ENCODE measurements around the gene COG2. TPM values are rescaled to one million over a fixed set of nuclear protein-coding genes. Genes with fewer than 3 reads are reported as not detected.

The COG2 gene
- total RNA-seq, 6 experiments from 2014 or later: 17.0 to 23.0 (median 20.6) TPM

DNA sequence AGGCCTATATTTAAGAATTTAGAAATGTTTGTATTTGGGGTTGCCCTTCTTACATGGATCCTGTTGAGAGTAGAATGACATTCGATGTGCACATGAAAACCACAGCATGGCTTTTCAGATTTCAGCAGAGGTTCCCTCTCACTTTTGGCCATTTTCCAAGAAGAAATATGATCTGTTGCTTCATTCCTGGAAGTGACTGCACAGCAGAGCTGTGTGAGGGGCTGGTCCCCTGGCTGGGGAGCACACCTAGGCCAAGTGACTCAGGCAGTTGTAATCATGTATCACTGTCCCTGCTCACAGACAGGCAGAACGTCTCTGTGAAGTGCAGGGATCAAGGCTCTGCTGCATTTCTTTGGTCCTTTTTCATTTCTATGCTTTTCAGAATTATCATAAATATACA lies 39.3 kb downstream of the COG2 start:
- TF ChIP-seq, protein P1, sequence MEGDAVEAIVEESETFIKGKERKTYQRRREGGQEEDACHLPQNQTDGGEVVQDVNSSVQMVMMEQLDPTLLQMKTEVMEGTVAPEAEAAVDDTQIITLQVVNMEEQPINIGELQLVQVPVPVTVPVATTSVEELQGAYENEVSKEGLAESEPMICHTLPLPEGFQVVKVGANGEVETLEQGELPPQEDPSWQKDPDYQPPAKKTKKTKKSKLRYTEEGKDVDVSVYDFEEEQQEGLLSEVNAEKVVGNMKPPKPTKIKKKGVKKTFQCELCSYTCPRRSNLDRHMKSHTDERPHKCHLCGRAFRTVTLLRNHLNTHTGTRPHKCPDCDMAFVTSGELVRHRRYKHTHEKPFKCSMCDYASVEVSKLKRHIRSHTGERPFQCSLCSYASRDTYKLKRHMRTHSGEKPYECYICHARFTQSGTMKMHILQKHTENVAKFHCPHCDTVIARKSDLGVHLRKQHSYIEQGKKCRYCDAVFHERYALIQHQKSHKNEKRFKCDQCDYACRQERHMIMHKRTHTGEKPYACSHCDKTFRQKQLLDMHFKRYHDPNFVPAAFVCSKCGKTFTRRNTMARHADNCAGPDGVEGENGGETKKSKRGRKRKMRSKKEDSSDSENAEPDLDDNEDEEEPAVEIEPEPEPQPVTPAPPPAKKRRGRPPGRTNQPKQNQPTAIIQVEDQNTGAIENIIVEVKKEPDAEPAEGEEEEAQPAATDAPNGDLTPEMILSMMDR (IDR thresholded peaks at IDR 0.05): no peak
- H3K36me3 Mint-ChIP-seq (ENCODE audit: low read depth): peaks cover 13% of the 10 kb centered on the region
- DNase-seq: peak; percentile 68
- H3K27ac Mint-ChIP-seq: peak overlapping the region; percentile 17; the same call in 1 of the 2 replicates
- H3K27me3 Mint-ChIP-seq (ENCODE audit: insufficient read depth): no peaks in the 10 kb centered on the region; the same call in 1 of the 2 replicates
- no peak overlapping the region for H3K4me3 Mint-ChIP-seq
- no peaks in the 10 kb centered on the region for H3K9me3 Mint-ChIP-seq
- H3K4me1 Mint-ChIP-seq (ENCODE audit: low read depth): peaks cover 24% of the 10 kb centered on the region

DNA sequence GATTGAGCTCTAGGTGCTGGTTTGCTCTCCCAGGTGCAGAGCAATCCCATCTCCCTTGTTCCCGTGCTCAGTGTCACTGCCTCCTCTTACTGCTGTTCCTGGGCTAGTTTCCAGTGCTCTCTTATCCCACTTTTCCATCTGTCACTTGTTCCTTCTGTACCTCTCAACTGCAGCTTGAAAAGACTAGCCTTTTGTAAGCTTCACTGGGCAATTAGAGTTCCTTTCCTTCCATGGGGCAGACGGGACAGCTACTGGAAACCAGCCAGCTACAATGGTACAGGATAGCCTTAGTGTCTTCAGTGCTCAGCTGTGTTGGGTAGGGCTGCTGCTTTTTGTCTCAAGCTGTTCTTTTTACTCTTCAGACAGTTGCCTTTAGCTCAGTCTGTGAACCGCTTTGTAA lies 40.0 kb downstream of the COG2 start:
- TF ChIP-seq, protein P1 (IDR thresholded peaks at IDR 0.05): no peak
- no peaks in the 10 kb centered on the region; the same call in 1 of the 2 replicates for H3K27me3 Mint-ChIP-seq (ENCODE audit: insufficient read depth)
- peak overlapping the region; percentile 17; the same call in 1 of the 2 replicates for H3K27ac Mint-ChIP-seq
- DNase-seq: no peak
- H3K4me1 Mint-ChIP-seq (ENCODE audit: low read depth): peaks cover 24% of the 10 kb centered on the region
- H3K36me3 Mint-ChIP-seq (ENCODE audit: low read depth): peaks cover 8% of the 10 kb centered on the region
- H3K9me3 Mint-ChIP-seq: no peaks in the 10 kb centered on the region
- no peak overlapping the region for H3K4me3 Mint-ChIP-seq

DNA sequence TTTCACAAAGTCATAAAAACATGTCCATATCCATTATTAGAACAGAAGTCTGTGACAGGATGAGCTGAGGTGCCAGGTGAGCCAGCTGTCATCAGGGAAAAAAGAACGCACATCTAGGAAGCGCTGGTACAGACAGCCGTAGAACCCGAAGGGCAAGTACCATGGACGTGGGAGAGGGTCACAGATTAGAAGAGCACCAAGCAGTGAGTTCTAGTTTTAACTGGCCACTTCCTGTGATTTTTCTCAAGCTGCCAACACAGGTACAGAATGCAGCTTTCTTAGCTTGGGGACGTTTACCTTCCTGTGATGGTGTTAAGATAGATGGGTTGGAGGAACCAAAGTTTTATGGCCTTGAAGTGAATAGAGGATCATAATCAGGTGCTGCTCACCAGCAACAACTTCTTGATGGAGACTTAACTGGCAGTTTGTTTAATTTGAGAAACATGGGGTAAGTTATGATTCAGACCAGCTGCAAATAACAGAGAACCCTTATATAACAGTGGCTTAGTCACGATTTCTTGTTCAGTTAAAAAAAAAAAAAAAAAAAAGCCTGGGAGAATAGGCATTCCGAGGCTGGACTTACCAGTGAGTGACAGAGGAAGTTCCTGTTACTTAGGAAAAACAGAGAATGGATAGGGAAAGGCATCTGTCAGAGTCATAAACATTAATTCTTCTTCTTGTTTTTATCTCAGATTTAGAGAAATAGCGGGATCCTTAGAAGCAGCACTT lies 40.8 kb downstream of the COG2 start:
- no peak overlapping the region for H3K4me3 Mint-ChIP-seq
- H3K36me3 Mint-ChIP-seq (ENCODE audit: low read depth): peaks cover 8% of the 10 kb centered on the region
- TF ChIP-seq, protein P1 (IDR thresholded peaks at IDR 0.05): no peak
- peak; percentile 59 for DNase-seq
- H3K9me3 Mint-ChIP-seq: no peaks in the 10 kb centered on the region
- H3K4me1 Mint-ChIP-seq (ENCODE audit: low read depth): peaks cover 24% of the 10 kb centered on the region
- peak overlapping the region; percentile 81 for H3K27ac Mint-ChIP-seq
- H3K27me3 Mint-ChIP-seq (ENCODE audit: insufficient read depth): no peaks in the 10 kb centered on the region; the same call in 1 of the 2 replicates

DNA sequence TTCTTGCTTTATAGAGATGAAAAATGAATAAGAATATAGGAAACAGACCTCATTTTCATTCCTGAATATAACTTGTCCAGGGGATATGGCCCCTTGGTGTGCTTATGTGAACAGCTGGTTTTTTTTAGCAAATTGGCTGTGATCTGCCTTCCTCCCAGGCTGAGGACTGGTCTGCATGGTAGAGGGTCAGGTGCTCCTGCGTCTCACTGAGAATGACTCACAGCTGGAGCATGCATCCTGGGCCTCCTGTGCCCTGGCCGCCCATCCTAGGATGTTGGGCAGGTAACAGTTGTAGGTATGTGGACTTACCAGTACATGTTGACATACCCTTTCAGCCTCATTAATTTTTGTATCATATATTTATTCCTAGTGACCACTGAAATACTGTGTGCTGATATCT lies 41.9 kb downstream of the COG2 start:
- Mint-ChIP-seq H3K4me3 (no peak overlapping the region), H3K27ac (no peak overlapping the region), H3K9me3 (no peaks in the 10 kb centered on the region), H3K4me1 (ENCODE audit: low read depth) (peaks cover 24% of the 10 kb centered on the region), H3K36me3 (ENCODE audit: low read depth) (peaks cover 9% of the 10 kb centered on the region), H3K27me3 (ENCODE audit: insufficient read depth) (no peaks in the 10 kb centered on the region; the same call in 1 of the 2 replicates)
- TF ChIP-seq, protein P1 (IDR thresholded peaks at IDR 0.05): no peak
- DNase-seq: no peak

DNA sequence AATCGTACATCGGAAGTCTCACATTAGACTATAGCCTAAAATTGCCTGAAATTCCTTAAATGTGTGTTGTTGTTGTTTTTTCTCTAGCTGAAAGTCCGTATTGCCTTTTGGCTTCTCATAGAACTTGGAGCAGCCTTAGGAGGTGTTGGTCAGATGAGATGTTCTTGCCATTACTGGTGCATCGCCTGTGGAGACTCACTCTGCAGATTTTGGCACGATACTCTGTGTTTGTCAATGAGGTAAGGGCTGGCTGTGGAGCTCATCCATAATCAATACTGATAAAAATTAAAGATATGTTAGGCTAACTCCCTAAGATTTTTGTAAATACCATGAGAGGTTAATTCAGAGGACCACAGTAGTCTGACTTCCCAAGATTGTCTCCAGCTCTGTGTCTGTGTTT lies 42.7 kb downstream of the COG2 start:
- H3K27ac Mint-ChIP-seq: no peak overlapping the region
- H3K4me3 Mint-ChIP-seq: no peak overlapping the region
- DNase-seq: no peak
- no peaks in the 10 kb centered on the region for H3K9me3 Mint-ChIP-seq
- H3K36me3 Mint-ChIP-seq (ENCODE audit: low read depth): peaks cover 9% of the 10 kb centered on the region
- TF ChIP-seq, protein P1 (IDR thresholded peaks at IDR 0.05): no peak
- peaks cover 24% of the 10 kb centered on the region for H3K4me1 Mint-ChIP-seq (ENCODE audit: low read depth)
- H3K27me3 Mint-ChIP-seq (ENCODE audit: insufficient read depth): no peaks in the 10 kb centered on the region; the same call in 1 of the 2 replicates

Measured in HFFc6 (cell line).